DOHH2 (cell line): ENCODE data around the gene CAPS2.

Source experiments
- H3F3A ChIP-seq: fragments of 200-600 bp; sonication (generic), shearing (Covaris generic); 2 replicates; pipeline ENCODE4 v1.6.0; 2016; ENCODE audit warnings: antibody characterized with exemption, mild to moderate bottlenecking; ENCODE audit not compliant: control insufficient read depth, insufficient read depth
- H3K27ac ChIP-seq: fragments of 200-600 bp; sonication (generic); 2 replicates; pipeline ENCODE4 v1.5.1; 2014; ENCODE audit warnings: low read depth, mild to moderate bottlenecking, low read length, moderate library complexity
- H3K27me3 ChIP-seq: fragments of 200-600 bp; sonication (generic); 2 replicates; pipeline ENCODE4 v1.6.1; 2014; ENCODE audit warnings: mild to moderate bottlenecking, low read length, mixed read lengths; ENCODE audit not compliant: control insufficient read depth
- H3K36me3 ChIP-seq: fragments of 200-600 bp; sonication (generic); 2 replicates; pipeline ENCODE4 v1.6.1; 2014; ENCODE audit warnings: mild to moderate bottlenecking, low read length, moderate library complexity, mixed read lengths; ENCODE audit not compliant: control insufficient read depth
- H3K4me1 ChIP-seq: fragments of 200-600 bp; sonication (generic); 2 replicates; pipeline ENCODE4 v1.6.1; 2014; ENCODE audit warnings: mild to moderate bottlenecking, low read length, mixed read lengths; ENCODE audit not compliant: control insufficient read depth
- H3K4me2 ChIP-seq: fragments of 200-600 bp; sonication (generic); 2 replicates; pipeline ENCODE4 v1.6.0; 2014; ENCODE audit warnings: mild to moderate bottlenecking, low read length, moderate library complexity
- H3K4me3 ChIP-seq: fragments of 200-600 bp; sonication (generic); 2 replicates; pipeline ENCODE4 v1.5.1; 2014; ENCODE audit warnings: mild to moderate bottlenecking, low read length, mixed read lengths
- H3K79me2 ChIP-seq: fragments of 200-600 bp; sonication (generic); 2 replicates; pipeline ENCODE4 v1.6.1; 2014; ENCODE audit warnings: mild to moderate bottlenecking, low read length, mixed read lengths; ENCODE audit not compliant: control insufficient read depth
- H3K9me2 ChIP-seq: fragments of 200-600 bp; sonication (generic); replicated peaks from 2 replicates; pipeline ENCODE4 v1.6.1; 2014; ENCODE audit warnings: mild to moderate bottlenecking, low read length, mixed read lengths; ENCODE audit not compliant: control insufficient read depth
- H3K9me3 ChIP-seq: fragments of 200-600 bp; sonication (generic); 2 replicates; pipeline ENCODE4 v1.6.1; 2014; ENCODE audit warnings: antibody characterized with exemption, low read length, mixed read lengths; ENCODE audit not compliant: control insufficient read depth, insufficient read depth
- H4K20me1 ChIP-seq: fragments of 200-600 bp; sonication (generic); 2 replicates; pipeline ENCODE4 v1.6.0; 2014; ENCODE audit warnings: low read depth, mild to moderate bottlenecking, antibody characterized with exemption, low read length, moderate library complexity; ENCODE audit not compliant: control insufficient read depth, insufficient read depth
- EZH2phosphoT487 ChIP-seq: fragments of 200-600 bp; sonication (generic); IDR thresholded peaks from 2 replicates; pipeline ENCODE4 v1.6.1; 2017; ENCODE audit warnings: borderline replicate concordance, mild to moderate bottlenecking, antibody characterized with exemption, low read length, moderate library complexity, mixed read lengths
- TF ChIP-seq, protein P1 (sequence below): fragments of 200-600 bp; sonication (generic); IDR thresholded peaks from one replicate; pipeline ENCODE4 v1.5.1; 2014; ENCODE audit warnings: antibody characterized with exemption, mild to moderate bottlenecking, low read depth, low read length; ENCODE audit not compliant: poor library complexity, severe bottlenecking

CAPS2 gene

DNA sequence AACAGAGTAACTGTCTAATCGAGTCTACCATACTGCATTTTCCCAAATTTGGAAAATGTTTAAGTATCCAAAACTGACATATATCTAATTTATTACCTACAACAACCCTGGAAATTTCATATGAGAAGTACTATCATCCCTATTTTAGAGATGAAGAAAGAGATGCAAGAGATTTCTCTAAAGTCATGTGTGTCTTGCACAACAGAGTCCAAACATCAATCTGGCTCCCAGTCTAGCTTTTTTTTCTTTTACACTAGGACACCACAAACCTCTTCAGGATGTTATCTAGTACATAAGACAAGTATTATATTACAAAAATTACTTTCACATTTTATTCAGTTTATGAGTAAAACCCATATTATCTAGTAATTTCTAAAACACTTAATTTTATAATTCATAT is 39.1 kb downstream of the CAPS2 start:
- no peak overlapping the region for H3K4me2 ChIP-seq
- no peaks in the 10 kb centered on the region for H3K9me3 ChIP-seq
- TF ChIP-seq, protein P1, sequence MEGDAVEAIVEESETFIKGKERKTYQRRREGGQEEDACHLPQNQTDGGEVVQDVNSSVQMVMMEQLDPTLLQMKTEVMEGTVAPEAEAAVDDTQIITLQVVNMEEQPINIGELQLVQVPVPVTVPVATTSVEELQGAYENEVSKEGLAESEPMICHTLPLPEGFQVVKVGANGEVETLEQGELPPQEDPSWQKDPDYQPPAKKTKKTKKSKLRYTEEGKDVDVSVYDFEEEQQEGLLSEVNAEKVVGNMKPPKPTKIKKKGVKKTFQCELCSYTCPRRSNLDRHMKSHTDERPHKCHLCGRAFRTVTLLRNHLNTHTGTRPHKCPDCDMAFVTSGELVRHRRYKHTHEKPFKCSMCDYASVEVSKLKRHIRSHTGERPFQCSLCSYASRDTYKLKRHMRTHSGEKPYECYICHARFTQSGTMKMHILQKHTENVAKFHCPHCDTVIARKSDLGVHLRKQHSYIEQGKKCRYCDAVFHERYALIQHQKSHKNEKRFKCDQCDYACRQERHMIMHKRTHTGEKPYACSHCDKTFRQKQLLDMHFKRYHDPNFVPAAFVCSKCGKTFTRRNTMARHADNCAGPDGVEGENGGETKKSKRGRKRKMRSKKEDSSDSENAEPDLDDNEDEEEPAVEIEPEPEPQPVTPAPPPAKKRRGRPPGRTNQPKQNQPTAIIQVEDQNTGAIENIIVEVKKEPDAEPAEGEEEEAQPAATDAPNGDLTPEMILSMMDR, result no peak
- no peak for TF ChIP-seq EZH2phosphoT487
- H3K27me3 ChIP-seq, result 0 out of 2 replicates have a peak, but pooled peaks cover 8% of the 10 kb centered on the region
- no peaks in the 10 kb centered on the region for H3K36me3 ChIP-seq
- H3F3A ChIP-seq, result no peaks in the 10 kb centered on the region
- no peaks in the 10 kb centered on the region for H3K79me2 ChIP-seq
- no peaks in the 10 kb centered on the region for H3K4me1 ChIP-seq
- no peak overlapping the region for H3K27ac ChIP-seq
- no peaks in the 10 kb centered on the region for H3K9me2 ChIP-seq
- no peaks in the 10 kb centered on the region for H4K20me1 ChIP-seq
- H3K4me3 ChIP-seq, result no peak overlapping the region

DNA sequence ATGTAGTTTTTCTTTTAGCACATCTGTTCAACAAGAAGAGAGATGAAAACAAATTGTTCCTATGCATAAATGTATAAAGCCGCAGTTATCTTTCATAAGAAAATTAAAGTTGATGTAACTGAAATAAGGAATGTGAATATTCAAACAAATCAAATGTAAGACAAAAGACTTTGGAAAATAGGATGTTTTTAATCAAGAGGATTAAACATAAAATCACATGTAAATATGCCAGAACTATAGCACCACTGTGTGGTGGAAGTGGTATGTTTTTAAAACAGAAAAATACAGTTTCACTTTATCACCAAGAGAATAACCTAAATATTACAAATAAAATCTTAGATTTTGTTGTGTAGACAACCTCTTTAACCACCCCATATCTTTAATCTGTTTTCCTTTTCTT is 40.4 kb downstream of the CAPS2 start:
- H3K9me3 ChIP-seq, result no peaks in the 10 kb centered on the region
- H3F3A ChIP-seq, result no peaks in the 10 kb centered on the region
- H3K27me3 ChIP-seq, result 0 out of 2 replicates have a peak, but pooled peaks cover 8% of the 10 kb centered on the region
- TF ChIP-seq EZH2phosphoT487, result no peak
- TF ChIP-seq, protein P1, result no peak
- H3K27ac ChIP-seq, result no peak overlapping the region
- H3K36me3 ChIP-seq, result no peaks in the 10 kb centered on the region
- no peaks in the 10 kb centered on the region for H3K9me2 ChIP-seq
- no peaks in the 10 kb centered on the region for H4K20me1 ChIP-seq
- no peak overlapping the region for H3K4me2 ChIP-seq
- no peaks in the 10 kb centered on the region for H3K79me2 ChIP-seq
- no peaks in the 10 kb centered on the region for H3K4me1 ChIP-seq
- H3K4me3 ChIP-seq, result no peak overlapping the region

DNA sequence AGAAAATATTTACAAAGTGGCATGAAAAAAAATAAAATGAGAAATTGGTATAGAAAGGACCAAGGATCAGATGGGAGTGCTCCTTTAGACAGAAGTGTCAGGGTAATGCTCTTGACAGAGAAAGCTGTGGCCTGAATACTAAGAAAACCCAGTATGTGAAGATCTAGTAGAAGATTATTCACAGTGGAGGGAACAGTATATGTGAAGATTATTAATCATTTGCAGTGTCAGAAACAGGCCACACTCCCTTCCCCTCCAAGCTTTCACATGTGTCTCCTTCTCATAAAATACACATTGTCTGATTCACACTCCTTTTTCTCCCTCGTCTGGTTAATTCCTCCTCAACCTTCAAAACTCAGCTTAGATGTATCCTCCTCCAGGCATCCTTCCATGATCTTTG is 41.3 kb downstream of the CAPS2 start:
- Histone ChIP-seq H3K4me2 (no peak overlapping the region), H3K79me2 (no peaks in the 10 kb centered on the region), H3K27ac (no peak overlapping the region), H3K9me2 (no peaks in the 10 kb centered on the region), H3K4me3 (no peak overlapping the region), H4K20me1 (no peaks in the 10 kb centered on the region), H3F3A (no peaks in the 10 kb centered on the region), H3K4me1 (no peaks in the 10 kb centered on the region), H3K27me3 (0 out of 2 replicates have a peak, but pooled peaks cover 8% of the 10 kb centered on the region), H3K9me3 (no peaks in the 10 kb centered on the region), H3K36me3 (no peaks in the 10 kb centered on the region)
- TF ChIP-seq, protein P1, result no peak
- TF ChIP-seq EZH2phosphoT487, result no peak
